ENCODE data around the gene PPY. TPM values are rescaled to one million over a fixed set of nuclear protein-coding genes. Genes with fewer than 3 reads are reported as not detected.
"Not testable (repeated sequence)": the region's sequence is repeated elsewhere in the genome, so short reads cannot be mapped to it uniquely, and the experiment has no call there.

Gene PPY
- total RNA-seq, 2 donors from 2014 or later: not detected

DNA sequence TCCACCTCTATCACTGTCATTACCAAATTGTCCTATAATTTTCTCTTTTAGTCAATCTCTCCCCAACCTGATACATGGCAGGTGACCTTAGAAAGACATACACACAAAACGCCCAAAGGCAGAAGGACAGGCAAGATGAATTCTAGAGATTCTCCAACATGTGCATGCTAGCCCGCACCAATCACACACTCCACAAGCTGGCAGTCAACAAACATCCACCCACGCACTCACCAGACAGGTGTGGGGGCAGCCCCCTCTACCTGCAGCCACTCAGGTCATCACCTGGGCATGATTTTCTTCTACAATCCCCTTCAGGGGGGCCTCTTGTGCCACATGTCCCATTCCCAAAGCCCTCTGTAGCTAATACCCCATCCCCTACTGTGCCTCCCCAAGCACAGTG lies 44.4 kb downstream of the PPY start:
- no peak overlapping the region for H3K4me3 ChIP-seq (ENCODE audit: low read length)

DNA sequence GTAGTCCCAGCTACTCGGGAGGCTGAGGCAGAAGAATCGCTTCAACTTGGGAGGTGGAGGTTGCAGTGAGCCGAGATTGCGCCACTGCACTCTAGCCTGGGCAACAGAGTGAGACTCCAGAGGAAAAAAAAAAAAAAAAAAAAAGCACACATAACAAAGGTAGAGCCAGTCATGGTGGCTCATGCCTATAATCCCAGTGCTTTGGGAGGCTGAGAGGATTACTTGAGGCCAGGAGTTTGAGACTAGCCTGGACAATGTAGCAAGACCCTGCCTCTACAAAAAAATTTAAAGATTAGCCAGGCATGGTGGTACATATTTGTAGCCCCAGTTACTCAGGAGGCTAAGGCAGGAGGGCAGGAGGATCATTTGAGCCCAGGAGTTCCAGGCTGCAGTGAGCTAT lies 47.8 kb downstream of the PPY start:
- not testable (repeated sequence) for H3K27me3 ChIP-seq (ENCODE audit: control insufficient read depth, insufficient read depth, low read length, poor library complexity, severe bottlenecking); H3K27me3 Mint-ChIP-seq (ENCODE audit: insufficient read depth); H3K9me3 ChIP-seq (ENCODE audit: control insufficient read depth, low read length); H3K27ac ChIP-seq (ENCODE audit: low read depth, low read length); H3K4me3 Mint-ChIP-seq; H3K9ac ChIP-seq (ENCODE audit: extremely low read depth, low read length, poor library complexity, severe bottlenecking); H3K4me3 ChIP-seq (ENCODE audit: low read length); H3K27ac Mint-ChIP-seq; H3K36me3 ChIP-seq (ENCODE audit: control insufficient read depth, insufficient read depth, low read length); H3K4me1 ChIP-seq (ENCODE audit: control insufficient read depth, insufficient read depth, low read length); DNase-seq; H3K9me3 Mint-ChIP-seq; H3K36me3 Mint-ChIP-seq (ENCODE audit: low read depth)
- H3K4me1 Mint-ChIP-seq: peaks cover 13% of the 10 kb centered on the region
- WGBS, 2 experiments (ENCODE audit: insufficient coverage in 1 of 2, insufficient read length in 1 of 2): 88% methylated on average over 4 of the region's 4 CpGs; no CpG with 5 or more reads in 1 of the 2 experiments

More for the DNA sequence above, 44.4 kb downstream of the PPY start:
- WGBS, 2 experiments (ENCODE audit: insufficient coverage in 1 of 2, insufficient read length in 1 of 2): 98 to 100% methylated on average over 1 to 3 of the region's 3 CpGs
- Mint-ChIP-seq H3K9me3 (no peaks in the 10 kb centered on the region), H3K36me3 (ENCODE audit: low read depth) (no peaks in the 10 kb centered on the region), H3K4me3 (no peak overlapping the region), H3K27ac (no peak overlapping the region), H3K4me1 (peaks cover 15% of the 10 kb centered on the region), H3K27me3 (ENCODE audit: insufficient read depth) (peaks cover 12% of the 10 kb centered on the region)
- Histone ChIP-seq H3K36me3 (ENCODE audit: control insufficient read depth, insufficient read depth, low read length) (no peaks in the 10 kb centered on the region), H3K4me1 (ENCODE audit: control insufficient read depth, insufficient read depth, low read length) (no peaks in the 10 kb centered on the region), H3K27ac (ENCODE audit: low read depth, low read length) (no peak overlapping the region), H3K9ac (ENCODE audit: extremely low read depth, low read length, poor library complexity, severe bottlenecking) (no peak overlapping the region), H3K9me3 (ENCODE audit: control insufficient read depth, low read length) (no peaks in the 10 kb centered on the region), H3K27me3 (ENCODE audit: control insufficient read depth, insufficient read depth, low read length, poor library complexity, severe bottlenecking) (peaks cover 12% of the 10 kb centered on the region)
- TF ChIP-seq, protein P1, sequence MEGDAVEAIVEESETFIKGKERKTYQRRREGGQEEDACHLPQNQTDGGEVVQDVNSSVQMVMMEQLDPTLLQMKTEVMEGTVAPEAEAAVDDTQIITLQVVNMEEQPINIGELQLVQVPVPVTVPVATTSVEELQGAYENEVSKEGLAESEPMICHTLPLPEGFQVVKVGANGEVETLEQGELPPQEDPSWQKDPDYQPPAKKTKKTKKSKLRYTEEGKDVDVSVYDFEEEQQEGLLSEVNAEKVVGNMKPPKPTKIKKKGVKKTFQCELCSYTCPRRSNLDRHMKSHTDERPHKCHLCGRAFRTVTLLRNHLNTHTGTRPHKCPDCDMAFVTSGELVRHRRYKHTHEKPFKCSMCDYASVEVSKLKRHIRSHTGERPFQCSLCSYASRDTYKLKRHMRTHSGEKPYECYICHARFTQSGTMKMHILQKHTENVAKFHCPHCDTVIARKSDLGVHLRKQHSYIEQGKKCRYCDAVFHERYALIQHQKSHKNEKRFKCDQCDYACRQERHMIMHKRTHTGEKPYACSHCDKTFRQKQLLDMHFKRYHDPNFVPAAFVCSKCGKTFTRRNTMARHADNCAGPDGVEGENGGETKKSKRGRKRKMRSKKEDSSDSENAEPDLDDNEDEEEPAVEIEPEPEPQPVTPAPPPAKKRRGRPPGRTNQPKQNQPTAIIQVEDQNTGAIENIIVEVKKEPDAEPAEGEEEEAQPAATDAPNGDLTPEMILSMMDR (conservative IDR thresholded peaks at IDR 0.05): no peak
- DNase-seq: no peak

DNA sequence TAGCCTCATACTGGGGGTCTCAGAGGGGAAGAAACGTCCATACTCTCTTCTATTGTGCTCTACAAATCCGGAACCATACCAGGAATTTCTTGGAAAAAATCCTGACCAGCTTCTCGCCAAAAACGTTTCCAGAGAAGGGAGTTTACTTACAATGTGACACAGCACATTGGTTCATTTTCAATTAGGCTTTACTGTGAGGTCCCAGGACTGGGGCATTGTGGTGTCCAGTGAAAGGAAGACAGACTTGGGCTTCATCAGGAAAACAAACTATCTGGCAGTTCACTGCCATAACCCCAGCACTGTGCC lies 49.7 kb downstream of the PPY start:
- TF ChIP-seq, protein P1 (conservative IDR thresholded peaks at IDR 0.05): no peak
- Histone ChIP-seq H3K4me3 (ENCODE audit: low read length) (no peak overlapping the region), H3K4me1 (ENCODE audit: control insufficient read depth, insufficient read depth, low read length) (no peaks in the 10 kb centered on the region), H3K36me3 (ENCODE audit: control insufficient read depth, insufficient read depth, low read length) (no peaks in the 10 kb centered on the region), H3K9ac (ENCODE audit: extremely low read depth, low read length, poor library complexity, severe bottlenecking) (no peak overlapping the region), H3K27me3 (ENCODE audit: control insufficient read depth, insufficient read depth, low read length, poor library complexity, severe bottlenecking) (no peaks in the 10 kb centered on the region), H3K27ac (ENCODE audit: low read depth, low read length) (no peak overlapping the region), H3K9me3 (ENCODE audit: control insufficient read depth, low read length) (no peaks in the 10 kb centered on the region)
- peaks cover 7% of the 10 kb centered on the region for H3K36me3 Mint-ChIP-seq (ENCODE audit: low read depth)
- no peak for DNase-seq
- 21 to 26% methylated on average over 4 of the region's 4 CpGs for WGBS, 2 experiments (ENCODE audit: insufficient coverage in 1 of 2, insufficient read length in 1 of 2)
- H3K27me3 Mint-ChIP-seq (ENCODE audit: insufficient read depth): no peaks in the 10 kb centered on the region
- peak overlapping the region; percentile 36 for H3K27ac Mint-ChIP-seq
- H3K4me1 Mint-ChIP-seq: peaks cover 21% of the 10 kb centered on the region
- H3K4me3 Mint-ChIP-seq: no peak overlapping the region
- no peaks in the 10 kb centered on the region for H3K9me3 Mint-ChIP-seq

Data from endodermal cell (in vitro differentiated cells).